HG03039 (cell line): ENCODE measurements around the gene ICE1.

Experiments
- ATAC-seq: cut with Tn5 transposase; IDR thresholded peaks from one replicate; pipeline ENCODE4 v1.9.1; 2021; ENCODE audit warnings: mild to moderate bottlenecking, moderate library complexity; ENCODE audit not compliant: unreplicated experiment

The ICE1 gene

GRCh38 chr5:5532306-5533076 is 110.0 kb downstream of the ICE1 start:
- no peak for ATAC-seq

- ATAC-seq: no peak
Observed at GRCh38 chr5:5533927-5534326, 111.5 kb downstream of the ICE1 start.

DNA sequence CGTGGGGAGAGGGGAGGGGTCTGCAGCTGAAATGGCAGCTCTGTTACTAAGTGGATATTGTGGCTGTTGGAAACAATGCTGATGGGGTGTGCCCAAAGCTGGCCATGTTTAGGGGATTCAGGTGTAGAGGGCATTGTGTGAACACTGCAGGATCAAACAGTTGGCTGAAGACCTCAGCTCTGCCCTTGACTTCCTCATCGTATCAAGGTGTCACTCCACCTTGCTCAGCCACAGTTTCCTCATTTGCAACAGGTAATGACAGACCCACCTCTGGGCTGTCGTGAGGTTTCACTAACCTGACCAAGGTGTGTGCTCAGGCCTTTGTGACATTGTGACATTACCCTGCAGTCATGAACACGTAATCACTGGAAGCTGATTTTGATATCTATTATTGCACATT is 111.9 kb downstream of the ICE1 start:
- no peak for ATAC-seq

- ATAC-seq: no peak
Observed at GRCh38 chr5:5536871-5537270, 114.4 kb downstream of the ICE1 start.

- ATAC-seq: no peak
Observed at GRCh38 chr5:5537426-5537825, 114.9 kb downstream of the ICE1 start.

- no peak for ATAC-seq
Observed at GRCh38 chr5:5539590-5539989, 117.1 kb downstream of the ICE1 start.
